ENCODE data around the gene STK10.

DNA sequence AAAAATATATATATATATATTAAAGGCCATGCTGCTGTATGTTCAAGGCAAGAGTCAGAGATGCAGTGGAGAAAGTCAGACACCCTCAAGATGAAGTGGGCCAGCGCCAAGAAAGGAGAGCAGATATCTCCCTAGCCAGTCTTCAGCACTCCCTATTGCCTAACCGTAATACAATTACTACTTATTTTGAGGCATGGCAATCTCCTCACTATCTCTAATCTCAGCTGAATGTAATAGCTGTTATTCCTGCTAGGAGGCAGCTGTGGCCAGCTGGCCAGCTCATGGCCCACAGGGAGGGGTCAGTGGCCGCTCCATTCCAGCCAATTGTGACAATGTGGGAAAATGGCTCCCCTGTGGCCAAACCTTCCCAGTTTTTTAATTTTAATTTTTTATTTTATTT lies 94.1 kb downstream of the STK10 start:
- TF ChIP-seq, protein P1, sequence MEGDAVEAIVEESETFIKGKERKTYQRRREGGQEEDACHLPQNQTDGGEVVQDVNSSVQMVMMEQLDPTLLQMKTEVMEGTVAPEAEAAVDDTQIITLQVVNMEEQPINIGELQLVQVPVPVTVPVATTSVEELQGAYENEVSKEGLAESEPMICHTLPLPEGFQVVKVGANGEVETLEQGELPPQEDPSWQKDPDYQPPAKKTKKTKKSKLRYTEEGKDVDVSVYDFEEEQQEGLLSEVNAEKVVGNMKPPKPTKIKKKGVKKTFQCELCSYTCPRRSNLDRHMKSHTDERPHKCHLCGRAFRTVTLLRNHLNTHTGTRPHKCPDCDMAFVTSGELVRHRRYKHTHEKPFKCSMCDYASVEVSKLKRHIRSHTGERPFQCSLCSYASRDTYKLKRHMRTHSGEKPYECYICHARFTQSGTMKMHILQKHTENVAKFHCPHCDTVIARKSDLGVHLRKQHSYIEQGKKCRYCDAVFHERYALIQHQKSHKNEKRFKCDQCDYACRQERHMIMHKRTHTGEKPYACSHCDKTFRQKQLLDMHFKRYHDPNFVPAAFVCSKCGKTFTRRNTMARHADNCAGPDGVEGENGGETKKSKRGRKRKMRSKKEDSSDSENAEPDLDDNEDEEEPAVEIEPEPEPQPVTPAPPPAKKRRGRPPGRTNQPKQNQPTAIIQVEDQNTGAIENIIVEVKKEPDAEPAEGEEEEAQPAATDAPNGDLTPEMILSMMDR (IDR thresholded peaks at IDR 0.05; ENCODE audit: borderline replicate concordance, extremely low read depth, low read length, poor library complexity, severe bottlenecking) = no peak
- no peak for TF ChIP-seq EZH2 (IDR thresholded peaks at IDR 0.05; ENCODE audit: borderline replicate concordance, low read depth, low read length, severe bottlenecking)
